ENCODE measurements around the gene C12orf57. TPM values are rescaled to one million over a fixed set of nuclear protein-coding genes. Genes with fewer than 3 reads are reported as not detected.

The C12orf57 gene
- total and polyA plus RNA-seq, 2 of the 8 experiments (the other 6 are each of a cell fraction or from before 2014, with no cell fraction given) = 174 to 993 TPM

DNA sequence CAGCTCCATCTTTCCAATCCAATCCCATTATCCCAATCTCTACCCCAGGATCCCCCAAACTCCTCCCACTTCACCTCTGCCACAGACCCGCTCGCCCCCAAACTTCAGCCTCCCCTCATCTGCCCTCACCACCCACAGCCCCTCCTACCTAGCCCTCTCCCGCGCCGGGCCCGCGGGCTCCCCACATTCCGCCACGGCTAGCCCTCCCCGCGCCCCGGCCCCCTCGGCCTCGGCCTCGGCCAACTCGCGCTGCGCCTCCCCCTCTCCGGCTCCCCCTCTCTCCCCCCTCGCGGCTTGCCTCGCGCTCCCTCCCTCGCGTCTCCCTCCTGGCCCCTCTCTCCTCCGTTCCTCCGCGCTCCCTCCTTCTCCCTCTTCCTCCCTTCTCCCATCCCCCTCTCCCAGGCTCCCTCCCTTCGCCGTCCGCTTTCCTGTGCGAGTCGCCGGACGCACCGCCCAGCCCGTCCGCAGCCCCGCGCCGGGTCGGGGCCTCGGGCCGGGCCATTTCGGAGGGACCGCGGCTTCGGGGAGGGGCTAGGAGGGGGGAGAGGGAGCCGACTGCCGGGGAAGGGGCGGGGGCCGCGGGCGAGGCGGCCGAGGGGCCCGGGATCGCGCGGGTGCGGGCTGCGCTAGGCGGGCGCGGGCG is 16.3 kb upstream of the C12orf57 start, which contains the start of gene ATN1 (continued):
- TF ChIP-seq, protein P1, sequence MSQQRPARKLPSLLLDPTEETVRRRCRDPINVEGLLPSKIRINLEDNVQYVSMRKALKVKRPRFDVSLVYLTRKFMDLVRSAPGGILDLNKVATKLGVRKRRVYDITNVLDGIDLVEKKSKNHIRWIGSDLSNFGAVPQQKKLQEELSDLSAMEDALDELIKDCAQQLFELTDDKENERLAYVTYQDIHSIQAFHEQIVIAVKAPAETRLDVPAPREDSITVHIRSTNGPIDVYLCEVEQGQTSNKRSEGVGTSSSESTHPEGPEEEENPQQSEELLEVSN (IDR thresholded peaks at IDR 0.05) = no peak
- 0 out of 2 replicates have a peak, but pooled peaks have one; percentile 39 for TF ChIP-seq SP1 (IDR thresholded peaks at IDR 0.05; ENCODE audit: low read depth, low read length)
- no peak; the same call in 1 of the 2 replicates for TF ChIP-seq BRCA1 (IDR thresholded peaks at IDR 0.05; ENCODE audit: low read depth, low read length)
- TF ChIP-seq, protein P2, sequence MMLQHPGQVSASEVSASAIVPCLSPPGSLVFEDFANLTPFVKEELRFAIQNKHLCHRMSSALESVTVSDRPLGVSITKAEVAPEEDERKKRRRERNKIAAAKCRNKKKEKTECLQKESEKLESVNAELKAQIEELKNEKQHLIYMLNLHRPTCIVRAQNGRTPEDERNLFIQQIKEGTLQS (IDR thresholded peaks at IDR 0.05; ENCODE audit: insufficient read depth, low read depth, low read length) = no peak
- TF ChIP-seq TBP (IDR thresholded peaks at IDR 0.05; ENCODE audit: low read depth, low read length) = no peak
- no peak for TF ChIP-seq NRF1 (IDR thresholded peaks at IDR 0.05; ENCODE audit: low read depth, low read length)
- peak; percentile 81 to 91; a peak in 2 of 4 replicates for TF ChIP-seq SIN3A (conservative IDR thresholded peaks at IDR 0.05 in 1 of 2, IDR thresholded peaks at IDR 0.05 in 1 of 2; ENCODE audit: low read depth in 1 of 2, low read length in 2 of 2)
- peak; percentile 90 for TF ChIP-seq RBBP5 (IDR thresholded peaks at IDR 0.05; ENCODE audit: borderline replicate concordance, low read depth, low read length)
- no peak for TF ChIP-seq RNF2 (IDR thresholded peaks at IDR 0.05; ENCODE audit: borderline replicate concordance, low read depth, low read length, missing control alignments, poor library complexity, severe bottlenecking)
- TF ChIP-seq EZH2 (IDR thresholded peaks at IDR 0.05; ENCODE audit: low read depth, low read length, severe bottlenecking) = no peak
- peak in 1 of 2 experiments; percentile 8; a peak in 1 of 4 replicates for TF ChIP-seq RAD21 (IDR thresholded peaks at IDR 0.05 in 1 of 2, conservative IDR thresholded peaks at IDR 0.05 in 1 of 2; ENCODE audit: low read depth in 2 of 2, low read length in 2 of 2)
- no peak for TF ChIP-seq SRF (IDR thresholded peaks at IDR 0.05; ENCODE audit: low read depth, low read length)
- TF ChIP-seq PHF8 (conservative IDR thresholded peaks at IDR 0.05; ENCODE audit: low read depth, low read length) = peak; percentile 22; the same call in 1 of the 2 replicates
- TF ChIP-seq KDM1A (IDR thresholded peaks at IDR 0.05; ENCODE audit: borderline replicate concordance, low read length) = no peak
- no peak for TF ChIP-seq JUN (IDR thresholded peaks at IDR 0.05; ENCODE audit: low read depth, low read length)
- no peak for TF ChIP-seq SIRT6 (IDR thresholded peaks at IDR 0.05; ENCODE audit: low read length)
- TF ChIP-seq HDAC2 (IDR thresholded peaks at IDR 0.05; ENCODE audit: borderline replicate concordance in 1 of 2, low read depth in 2 of 2, low read length in 2 of 2) = peak; percentile 57 to 72; a peak in 2 of 4 replicates
- no peak for TF ChIP-seq USF2 (IDR thresholded peaks at IDR 0.05; ENCODE audit: low read length)
- no peak for TF ChIP-seq FOSL1 (IDR thresholded peaks at IDR 0.05; ENCODE audit: insufficient read depth, low read depth, low read length)
- peak; percentile 62 for TF ChIP-seq POLR2AphosphoS5 (IDR thresholded peaks at IDR 0.05; ENCODE audit: low read depth, low read length)

Measured in H1 (cell line).